ENCODE measurements around the gene DTNA. TPM values are rescaled to one million over a fixed set of nuclear protein-coding genes. Genes with fewer than 3 reads are reported as not detected.

DTNA gene
- total and polyA plus RNA-seq, 5 experiments from 2014 or later, result not detected

DNA sequence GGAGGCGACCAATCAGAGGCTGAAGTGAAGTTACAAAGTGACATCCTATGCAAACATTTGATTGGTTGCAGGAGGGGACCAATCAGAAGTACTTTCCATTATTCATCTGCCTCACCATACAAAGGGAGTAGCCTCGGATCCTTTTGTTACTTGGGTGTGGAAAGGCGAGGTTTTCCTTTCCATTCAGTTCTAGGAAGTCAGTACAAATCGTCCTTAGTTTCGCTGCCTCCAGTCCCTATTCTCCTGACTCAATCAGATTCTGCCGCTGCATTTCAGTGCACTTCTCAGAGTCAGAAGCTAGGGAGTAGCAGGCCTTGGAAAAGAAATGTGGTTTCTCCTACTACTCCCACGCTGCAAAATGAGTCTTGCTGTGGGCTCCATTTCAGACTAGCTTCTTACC is 149.4 kb downstream of the DTNA start:
- Mint-ChIP-seq H3K4me1 (peaks cover 2 to 8% (median 7%) of the 10 kb centered on the region in 4 donors), H3K9me3 (no peaks in the 10 kb centered on the region), H3K4me3 (peak overlapping the region in 2 of 10 donors; percentile 38), H3K36me3 (no peaks in the 10 kb centered on the region), H3K27ac (no peak overlapping the region), H3K27me3 (no peaks in the 10 kb centered on the region)
- POLR2A ChIA-PET, result no interaction called here
- DNase-seq (no peak), ATAC-seq (no peak)

- Mint-ChIP-seq H3K9me3 (no peaks in the 10 kb centered on the region), H3K36me3 (no peaks in the 10 kb centered on the region), H3K4me1 (peaks cover 5 to 24% (median 16%) of the 10 kb centered on the region in 4 donors), H3K27me3 (no peaks in the 10 kb centered on the region), H3K27ac (no peak overlapping the region), H3K4me3 (no peak overlapping the region)
- DNase-seq (no peak), ATAC-seq (no peak)
- POLR2A ChIA-PET, result no interaction called here
Measured at GRCh38 chr18:34862561-34862960, 152.5 kb downstream of the DTNA start.

DNA sequence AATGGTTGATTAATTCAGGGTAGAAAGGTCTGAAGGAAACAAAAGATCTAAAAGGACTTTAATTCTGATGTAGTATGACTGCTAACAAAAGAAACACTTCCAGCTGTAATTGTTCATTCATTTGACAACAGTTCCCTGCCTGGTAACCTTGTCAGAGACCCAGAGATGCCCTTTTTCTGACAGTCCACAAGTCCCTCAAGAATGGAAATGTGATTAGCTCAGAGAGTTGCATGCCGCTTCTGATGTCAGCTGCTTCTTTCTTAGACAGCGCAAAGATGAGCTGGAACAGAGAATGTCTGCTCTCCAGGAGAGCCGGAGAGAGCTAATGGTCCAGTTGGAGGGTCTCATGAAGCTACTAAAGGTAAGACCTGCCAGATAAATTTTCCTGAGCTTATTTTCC is 153.6 kb downstream of the DTNA start:
- POLR2A ChIA-PET, result interaction anchor here (0.7 kb wide), 1 partner anchor 114 kb away, joined by 4 read pairs; no protein-coding TSS in a partner anchor

DNA sequence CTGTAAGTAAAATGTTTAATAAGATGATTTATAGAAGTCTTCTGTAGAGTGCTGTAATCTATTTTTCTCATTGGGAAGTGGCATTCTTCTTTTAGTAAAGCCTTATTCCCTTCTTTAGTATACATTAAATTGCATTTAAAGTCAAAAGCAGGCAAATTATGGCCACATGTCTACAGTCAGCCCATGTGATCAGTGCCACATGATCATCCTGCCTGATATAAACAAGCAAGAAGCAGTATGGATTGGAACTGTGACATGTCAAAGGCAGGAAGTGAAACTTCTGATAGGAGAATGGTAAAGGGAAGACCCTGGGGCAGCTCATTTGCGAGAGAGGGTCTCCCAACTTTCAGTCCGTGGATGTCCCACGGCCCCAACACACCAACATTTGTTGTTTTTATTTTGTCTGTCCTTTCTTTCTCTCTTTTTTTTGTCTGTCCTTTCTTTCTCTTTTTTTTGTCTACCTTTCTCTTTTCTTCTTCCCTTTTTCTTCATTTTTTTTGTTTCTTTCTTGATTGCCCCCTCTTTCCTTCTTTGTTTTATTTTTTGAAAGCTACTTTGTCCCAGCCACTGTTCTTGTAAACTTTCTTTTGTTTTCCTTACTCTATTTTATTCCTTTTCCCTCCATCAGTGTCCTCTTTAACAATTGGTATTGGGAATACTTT is 154.9 kb downstream of the DTNA start:
- no peaks in the 10 kb centered on the region for H3K9me3 Mint-ChIP-seq
- H3K36me3 Mint-ChIP-seq, result no peaks in the 10 kb centered on the region
- H3K27ac Mint-ChIP-seq, result peak overlapping the region in 2 of 10 donors; percentile 20 to 55
- ATAC-seq, result no peak
- POLR2A ChIA-PET, result interaction anchor here (0.6 kb wide), 1 partner anchor 1210 kb away, joined by 4 read pairs; no protein-coding TSS in a partner anchor
- no peak for DNase-seq
- no peak overlapping the region for H3K4me3 Mint-ChIP-seq
- H3K27me3 Mint-ChIP-seq, result no peaks in the 10 kb centered on the region
- H3K4me1 Mint-ChIP-seq, result peaks cover 5 to 24% (median 15%) of the 10 kb centered on the region in 4 donors

More for the DNA sequence above, 153.6 kb downstream of the DTNA start:
- no peaks in the 10 kb centered on the region for H3K27me3 Mint-ChIP-seq
- DNase-seq, result no peak
- H3K27ac Mint-ChIP-seq, result peak overlapping the region in 1 of 10 donors; percentile 85
- H3K4me3 Mint-ChIP-seq, result no peak overlapping the region
- peaks cover 5 to 24% (median 16%) of the 10 kb centered on the region in 4 donors for H3K4me1 Mint-ChIP-seq
- ATAC-seq, result no peak
- H3K9me3 Mint-ChIP-seq, result no peaks in the 10 kb centered on the region
- H3K36me3 Mint-ChIP-seq, result no peaks in the 10 kb centered on the region

DNA sequence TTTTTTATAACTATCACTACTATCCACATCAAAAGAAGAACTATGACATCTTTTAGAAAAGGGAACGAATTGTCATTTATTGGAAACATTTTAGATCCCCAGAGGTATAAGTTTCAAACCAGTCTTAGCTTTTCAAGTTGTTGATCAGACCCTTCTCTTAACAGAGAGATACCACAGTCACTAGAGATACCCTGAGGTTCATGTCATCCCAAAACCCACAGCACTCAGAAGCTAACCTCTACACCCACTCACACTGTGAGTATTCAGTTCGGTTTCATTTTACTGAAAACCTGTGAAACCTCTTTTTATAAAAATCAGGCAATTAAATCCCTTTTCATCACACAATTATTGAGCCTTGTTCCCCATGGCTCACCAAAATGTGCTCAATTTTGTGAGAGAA is 156.2 kb downstream of the DTNA start:
- POLR2A ChIA-PET, result no interaction called here
- ATAC-seq, result peak in 1 of 2 donors; percentile 43

DNA sequence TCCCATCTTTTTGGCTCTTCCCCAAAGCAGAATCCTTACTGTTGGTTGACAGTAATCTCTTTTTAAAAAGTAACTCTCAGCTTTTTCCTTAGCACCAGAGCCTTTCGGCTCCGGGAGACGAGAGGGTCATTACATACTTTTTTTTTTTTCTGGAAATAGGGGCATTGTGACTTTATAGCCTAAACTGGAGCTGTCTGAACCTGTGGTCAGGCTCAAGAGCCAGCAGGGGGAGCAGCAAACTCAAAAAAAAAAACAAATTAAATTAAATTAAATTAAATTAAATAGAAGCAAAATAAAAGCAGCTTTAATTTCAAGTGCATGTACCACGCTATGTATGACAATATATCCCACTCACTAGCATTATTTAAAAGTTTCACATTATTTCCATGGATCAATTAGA is 156.6 kb downstream of the DTNA start:
- H3K36me3 Mint-ChIP-seq, result no peaks in the 10 kb centered on the region
- peaks cover 2 to 19% (median 9%) of the 10 kb centered on the region in 4 donors for H3K4me1 Mint-ChIP-seq
- ATAC-seq (no peak), DNase-seq (peak in 1 of 10 donors; percentile 4)
- H3K27me3 Mint-ChIP-seq, result no peaks in the 10 kb centered on the region
- H3K9me3 Mint-ChIP-seq, result no peaks in the 10 kb centered on the region
- POLR2A ChIA-PET, result no interaction called here
- H3K27ac Mint-ChIP-seq, result peak overlapping the region in 4 of 10 donors; percentile 8 to 58 (median 20)
- H3K4me3 Mint-ChIP-seq, result no peak overlapping the region

More for the DNA sequence above, 156.2 kb downstream of the DTNA start:
- Mint-ChIP-seq H3K27ac (peak overlapping the region in 6 of 10 donors; percentile 8 to 63 (median 20)), H3K4me1 (peaks cover 2 to 19% (median 8%) of the 10 kb centered on the region in 4 donors), H3K4me3 (no peak overlapping the region), H3K36me3 (no peaks in the 10 kb centered on the region), H3K9me3 (no peaks in the 10 kb centered on the region), H3K27me3 (no peaks in the 10 kb centered on the region)
- peak in 1 of 10 donors; percentile 12 for DNase-seq

DNA sequence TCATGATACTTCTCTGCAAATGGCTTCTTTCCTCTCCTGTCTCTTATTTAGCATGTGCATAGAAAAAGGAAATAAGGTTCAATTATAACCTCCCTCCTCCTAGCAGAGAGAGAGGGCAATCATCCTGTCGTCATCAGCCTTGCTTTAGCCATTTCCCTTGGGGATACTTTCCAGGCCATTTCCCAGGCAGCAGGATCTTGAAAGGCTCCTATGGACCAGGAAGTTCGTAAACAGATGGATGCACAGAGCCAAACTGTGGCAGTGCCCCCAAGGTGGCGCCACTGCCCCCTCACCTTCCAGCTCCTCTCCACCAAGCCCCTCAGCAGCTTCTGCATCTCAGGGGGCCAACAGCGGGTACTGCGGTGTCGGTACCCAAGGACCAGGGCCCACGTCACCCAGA is 157.4 kb downstream of the DTNA start:
- no peak overlapping the region for H3K4me3 Mint-ChIP-seq
- no peak for ATAC-seq
- no peak for DNase-seq
- no peak overlapping the region for H3K27ac Mint-ChIP-seq
- peaks cover 2 to 19% (median 9%) of the 10 kb centered on the region in 4 donors for H3K4me1 Mint-ChIP-seq
- H3K9me3 Mint-ChIP-seq, result no peaks in the 10 kb centered on the region
- H3K27me3 Mint-ChIP-seq, result no peaks in the 10 kb centered on the region
- POLR2A ChIA-PET, result no interaction called here
- no peaks in the 10 kb centered on the region for H3K36me3 Mint-ChIP-seq

- Mint-ChIP-seq H3K27me3 (no peaks in the 10 kb centered on the region), H3K9me3 (no peaks in the 10 kb centered on the region), H3K36me3 (no peaks in the 10 kb centered on the region), H3K27ac (peak overlapping the region in 1 of 10 donors; percentile 12), H3K4me3 (no peak overlapping the region), H3K4me1 (peaks cover 1 to 18% (median 11%) of the 10 kb centered on the region in 4 donors)
- POLR2A ChIA-PET, result no interaction called here
- ATAC-seq, result no peak
- no peak for DNase-seq
Measured at GRCh38 chr18:34870555-34871310, 160.6 kb downstream of the DTNA start.

DNA sequence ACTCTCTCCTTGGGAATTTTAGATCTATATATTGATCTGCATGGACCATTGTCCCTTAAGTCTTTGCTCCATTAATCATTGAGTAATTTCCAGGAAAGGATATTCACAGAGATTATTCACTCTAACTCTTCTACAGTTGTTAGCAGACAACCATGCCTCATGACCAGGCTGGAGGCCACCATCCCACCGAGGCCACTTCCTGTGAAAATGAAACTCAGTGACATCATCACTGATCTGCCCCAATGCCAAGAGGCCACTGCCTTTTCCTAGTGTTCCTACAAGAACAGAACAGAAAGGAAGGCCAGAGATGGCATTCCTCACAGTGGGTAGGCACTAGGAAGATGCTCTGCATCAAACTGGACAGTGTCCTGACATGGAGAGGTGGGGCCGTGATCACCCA is 161.3 kb downstream of the DTNA start:
- Mint-ChIP-seq H3K9me3 (no peaks in the 10 kb centered on the region), H3K27me3 (no peaks in the 10 kb centered on the region), H3K4me1 (peaks cover 1 to 11% (median 8%) of the 10 kb centered on the region in 4 donors), H3K36me3 (no peaks in the 10 kb centered on the region), H3K4me3 (no peak overlapping the region), H3K27ac (no peak overlapping the region)
- POLR2A ChIA-PET, result no interaction called here
- DNase-seq (no peak), ATAC-seq (no peak)

GRCh38 chr18:34872066-34872465 is 162.0 kb downstream of the DTNA start:
- Mint-ChIP-seq H3K4me1 (peaks cover 1 to 7% (median 6%) of the 10 kb centered on the region in 4 donors), H3K27ac (no peak overlapping the region), H3K36me3 (no peaks in the 10 kb centered on the region), H3K27me3 (no peaks in the 10 kb centered on the region), H3K4me3 (no peak overlapping the region), H3K9me3 (no peaks in the 10 kb centered on the region)
- DNase-seq (no peak), ATAC-seq (no peak)
- POLR2A ChIA-PET, result no interaction called here

DNA sequence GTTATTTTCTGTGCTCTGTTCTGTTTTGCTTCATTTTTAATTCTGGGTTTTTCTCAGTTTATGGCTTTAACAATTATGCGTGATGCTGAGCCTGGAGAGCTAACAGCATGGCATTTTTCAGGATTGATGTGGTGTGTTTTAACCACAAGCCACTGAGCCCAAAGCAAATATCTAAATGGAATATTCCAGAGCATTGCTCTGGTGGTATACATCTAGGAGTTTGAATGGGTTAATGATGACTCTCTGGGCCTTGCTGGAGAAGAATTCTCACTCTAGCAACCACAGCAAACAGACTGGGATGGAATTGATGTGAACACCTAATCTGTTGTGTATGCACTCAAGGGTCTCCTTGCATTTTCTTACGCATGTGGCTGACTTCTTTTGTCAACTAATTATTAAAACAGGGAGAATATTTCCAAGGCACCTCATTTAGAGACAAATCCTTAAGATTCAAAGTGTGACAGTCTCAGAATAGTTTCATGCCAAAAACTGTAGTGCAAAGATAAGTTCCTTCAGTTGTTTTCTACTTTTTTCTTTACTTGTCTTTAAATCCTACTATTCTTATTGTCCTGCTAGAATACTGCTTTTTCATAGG is 164.0 kb downstream of the DTNA start:
- Mint-ChIP-seq H3K36me3 (no peaks in the 10 kb centered on the region), H3K9me3 (no peaks in the 10 kb centered on the region), H3K27me3 (no peaks in the 10 kb centered on the region), H3K27ac (no peak overlapping the region), H3K4me1 (peaks cover 1 to 7% (median 6%) of the 10 kb centered on the region in 4 donors), H3K4me3 (no peak overlapping the region)
- DNase-seq, result no peak
- POLR2A ChIA-PET, result no interaction called here
- ATAC-seq, result no peak

GRCh38 chr18:34875150-34875549 is 165.1 kb downstream of the DTNA start:
- Mint-ChIP-seq H3K4me1 (peaks cover 1 to 7% (median 6%) of the 10 kb centered on the region in 4 donors), H3K27ac (no peak overlapping the region), H3K9me3 (no peaks in the 10 kb centered on the region), H3K4me3 (no peak overlapping the region), H3K36me3 (no peaks in the 10 kb centered on the region), H3K27me3 (no peaks in the 10 kb centered on the region)
- ATAC-seq (no peak), DNase-seq (no peak)
- POLR2A ChIA-PET, result no interaction called here

GRCh38 chr18:34880403-34880802 is 170.3 kb downstream of the DTNA start:
- ATAC-seq (no peak), DNase-seq (no peak)
- H3K4me3 Mint-ChIP-seq, result no peak overlapping the region
- POLR2A ChIA-PET, result no interaction called here
- no peaks in the 10 kb centered on the region for H3K27me3 Mint-ChIP-seq
- peaks cover 0 to 2% (median under 1%) of the 10 kb centered on the region in 4 donors for H3K4me1 Mint-ChIP-seq
- no peaks in the 10 kb centered on the region for H3K9me3 Mint-ChIP-seq
- H3K27ac Mint-ChIP-seq, result no peak overlapping the region
- no peaks in the 10 kb centered on the region for H3K36me3 Mint-ChIP-seq
